ENCODE data around the gene JUP.

JUP gene

DNA sequence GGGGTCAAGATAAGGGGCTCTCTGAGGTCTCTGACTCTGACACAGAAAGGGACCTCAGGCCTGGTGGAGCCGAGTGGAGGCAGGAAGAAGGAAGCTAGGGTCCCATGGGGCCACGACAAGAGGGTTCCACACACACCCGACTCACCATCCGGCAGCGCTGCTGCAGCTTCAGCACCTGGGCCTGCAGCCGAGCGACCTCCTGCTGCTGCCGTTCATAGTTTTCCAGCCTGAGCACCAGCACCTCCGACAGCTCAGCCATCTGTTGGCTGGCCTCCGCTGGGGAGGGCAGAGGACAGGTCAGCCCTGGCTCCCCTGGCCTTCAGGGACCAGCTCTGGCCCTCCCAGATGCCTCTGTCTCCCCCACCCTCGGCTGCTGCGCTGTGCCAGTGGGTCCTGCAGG, 58.5 kb downstream of the JUP start:
- no peak for ATAC-seq
- TF ChIP-seq, protein P1, sequence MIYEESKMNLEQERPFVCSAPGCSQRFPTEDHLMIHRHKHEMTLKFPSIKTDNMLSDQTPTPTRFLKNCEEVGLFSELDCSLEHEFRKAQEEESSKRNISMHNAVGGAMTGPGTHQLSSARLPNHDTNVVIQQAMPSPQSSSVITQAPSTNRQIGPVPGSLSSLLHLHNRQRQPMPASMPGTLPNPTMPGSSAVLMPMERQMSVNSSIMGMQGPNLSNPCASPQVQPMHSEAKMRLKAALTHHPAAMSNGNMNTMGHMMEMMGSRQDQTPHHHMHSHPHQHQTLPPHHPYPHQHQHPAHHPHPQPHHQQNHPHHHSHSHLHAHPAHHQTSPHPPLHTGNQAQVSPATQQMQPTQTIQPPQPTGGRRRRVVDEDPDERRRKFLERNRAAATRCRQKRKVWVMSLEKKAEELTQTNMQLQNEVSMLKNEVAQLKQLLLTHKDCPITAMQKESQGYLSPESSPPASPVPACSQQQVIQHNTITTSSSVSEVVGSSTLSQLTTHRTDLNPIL (CRISPR knock-in tag; IDR thresholded peaks at IDR 0.05; ENCODE audit: low read depth), result no peak

DNA sequence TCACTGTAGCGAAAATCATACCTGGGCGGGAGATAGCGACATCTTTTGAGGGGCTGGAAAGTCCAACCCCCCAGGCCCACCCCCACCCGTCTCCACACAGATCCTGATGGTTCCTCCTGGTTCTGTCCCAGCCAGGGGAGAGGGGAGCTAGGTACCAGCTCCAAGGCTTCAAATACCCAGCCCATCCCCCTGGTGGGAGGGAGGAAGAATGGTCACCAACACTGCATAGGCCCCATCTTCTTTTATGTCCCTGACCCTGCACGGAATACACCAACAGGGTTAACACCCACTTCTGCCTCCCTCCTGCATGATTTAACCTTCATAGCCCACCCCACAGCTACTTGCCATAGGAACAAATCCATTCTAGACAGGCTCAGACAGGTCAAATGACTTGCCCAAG, 61.4 kb downstream of the JUP start:
- ATAC-seq, result no peak
- TF ChIP-seq ZFP3 (CRISPR knock-in tag; IDR thresholded peaks at IDR 0.05) (no peak), PPARA (CRISPR knock-in tag; IDR thresholded peaks at IDR 0.05; ENCODE audit: borderline replicate concordance) (no peak), ZFP30 (CRISPR knock-in tag; IDR thresholded peaks at IDR 0.05) (no peak), ARNTL (CRISPR knock-in tag; IDR thresholded peaks at IDR 0.05; ENCODE audit: borderline replicate concordance, low read depth) (no peak), ZC3H10 (CRISPR knock-in tag; IDR thresholded peaks at IDR 0.05) (no peak), GLIS3 (CRISPR knock-in tag; IDR thresholded peaks at IDR 0.05) (no peak), RARB (CRISPR knock-in tag; IDR thresholded peaks at IDR 0.05) (no peak), ZNF70 (CRISPR knock-in tag; IDR thresholded peaks at IDR 0.05) (no peak), ESRRG (CRISPR knock-in tag; IDR thresholded peaks at IDR 0.05) (no peak)
- TF ChIP-seq, protein P2, sequence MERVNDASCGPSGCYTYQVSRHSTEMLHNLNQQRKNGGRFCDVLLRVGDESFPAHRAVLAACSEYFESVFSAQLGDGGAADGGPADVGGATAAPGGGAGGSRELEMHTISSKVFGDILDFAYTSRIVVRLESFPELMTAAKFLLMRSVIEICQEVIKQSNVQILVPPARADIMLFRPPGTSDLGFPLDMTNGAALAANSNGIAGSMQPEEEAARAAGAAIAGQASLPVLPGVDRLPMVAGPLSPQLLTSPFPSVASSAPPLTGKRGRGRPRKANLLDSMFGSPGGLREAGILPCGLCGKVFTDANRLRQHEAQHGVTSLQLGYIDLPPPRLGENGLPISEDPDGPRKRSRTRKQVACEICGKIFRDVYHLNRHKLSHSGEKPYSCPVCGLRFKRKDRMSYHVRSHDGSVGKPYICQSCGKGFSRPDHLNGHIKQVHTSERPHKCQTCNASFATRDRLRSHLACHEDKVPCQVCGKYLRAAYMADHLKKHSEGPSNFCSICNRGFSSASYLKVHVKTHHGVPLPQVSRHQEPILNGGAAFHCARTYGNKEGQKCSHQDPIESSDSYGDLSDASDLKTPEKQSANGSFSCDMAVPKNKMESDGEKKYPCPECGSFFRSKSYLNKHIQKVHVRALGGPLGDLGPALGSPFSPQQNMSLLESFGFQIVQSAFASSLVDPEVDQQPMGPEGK (CRISPR knock-in tag; IDR thresholded peaks at IDR 0.05; ENCODE audit: borderline replicate concordance), result no peak
- TF ChIP-seq, protein P3, sequence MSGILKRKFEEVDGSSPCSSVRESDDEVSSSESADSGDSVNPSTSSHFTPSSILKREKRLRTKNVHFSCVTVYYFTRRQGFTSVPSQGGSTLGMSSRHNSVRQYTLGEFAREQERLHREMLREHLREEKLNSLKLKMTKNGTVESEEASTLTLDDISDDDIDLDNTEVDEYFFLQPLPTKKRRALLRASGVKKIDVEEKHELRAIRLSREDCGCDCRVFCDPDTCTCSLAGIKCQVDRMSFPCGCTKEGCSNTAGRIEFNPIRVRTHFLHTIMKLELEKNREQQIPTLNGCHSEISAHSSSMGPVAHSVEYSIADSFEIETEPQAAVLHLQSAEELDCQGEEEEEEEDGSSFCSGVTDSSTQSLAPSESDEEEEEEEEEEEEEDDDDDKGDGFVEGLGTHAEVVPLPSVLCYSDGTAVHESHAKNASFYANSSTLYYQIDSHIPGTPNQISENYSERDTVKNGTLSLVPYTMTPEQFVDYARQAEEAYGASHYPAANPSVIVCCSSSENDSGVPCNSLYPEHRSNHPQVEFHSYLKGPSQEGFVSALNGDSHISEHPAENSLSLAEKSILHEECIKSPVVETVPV (CRISPR knock-in tag; IDR thresholded peaks at IDR 0.05), result no peak

DNA sequence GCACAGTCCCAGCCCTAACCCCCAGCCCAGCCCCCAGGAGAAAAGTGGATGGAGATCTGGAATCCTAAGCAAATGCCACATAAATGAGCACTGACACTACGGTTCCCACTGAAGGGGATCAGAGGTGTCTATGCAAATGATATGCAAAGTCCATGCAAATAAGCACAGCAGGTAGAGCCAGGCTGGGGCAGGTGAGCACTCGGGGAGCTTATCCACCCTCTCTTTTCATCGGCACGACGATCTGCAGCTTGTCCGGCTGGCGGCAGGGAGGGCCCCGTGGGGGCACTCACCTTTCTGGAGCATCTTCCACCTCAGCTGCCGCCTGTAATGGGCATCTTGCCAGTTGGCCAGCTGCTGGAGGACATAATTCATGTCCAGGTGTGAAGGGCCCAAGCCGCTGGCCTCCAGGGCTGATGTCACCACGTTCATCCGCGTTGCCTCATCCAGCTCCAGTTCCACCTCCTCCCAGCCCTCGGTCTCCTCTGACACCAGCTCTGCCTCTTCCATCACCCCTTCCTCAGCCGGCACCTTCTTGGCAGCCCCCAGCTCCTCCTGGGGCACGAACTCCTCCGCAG, 61.9 kb downstream of the JUP start:
- ATAC-seq, result no peak
- no peak for TF ChIP-seq PPARA (CRISPR knock-in tag; IDR thresholded peaks at IDR 0.05; ENCODE audit: borderline replicate concordance)
- no peak for TF ChIP-seq CSDC2 (CRISPR knock-in tag; IDR thresholded peaks at IDR 0.05)
- TF ChIP-seq ZFP30 (CRISPR knock-in tag; IDR thresholded peaks at IDR 0.05), result no peak
- TF ChIP-seq, protein P4, sequence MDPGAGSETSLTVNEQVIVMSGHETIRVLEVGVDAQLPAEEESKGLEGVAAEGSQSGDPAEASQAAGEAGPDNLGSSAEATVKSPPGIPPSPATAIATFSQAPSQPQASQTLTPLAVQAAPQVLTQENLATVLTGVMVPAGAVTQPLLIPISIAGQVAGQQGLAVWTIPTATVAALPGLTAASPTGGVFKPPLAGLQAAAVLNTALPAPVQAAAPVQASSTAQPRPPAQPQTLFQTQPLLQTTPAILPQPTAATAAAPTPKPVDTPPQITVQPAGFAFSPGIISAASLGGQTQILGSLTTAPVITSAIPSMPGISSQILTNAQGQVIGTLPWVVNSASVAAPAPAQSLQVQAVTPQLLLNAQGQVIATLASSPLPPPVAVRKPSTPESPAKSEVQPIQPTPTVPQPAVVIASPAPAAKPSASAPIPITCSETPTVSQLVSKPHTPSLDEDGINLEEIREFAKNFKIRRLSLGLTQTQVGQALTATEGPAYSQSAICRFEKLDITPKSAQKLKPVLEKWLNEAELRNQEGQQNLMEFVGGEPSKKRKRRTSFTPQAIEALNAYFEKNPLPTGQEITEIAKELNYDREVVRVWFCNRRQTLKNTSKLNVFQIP (CRISPR knock-in tag; IDR thresholded peaks at IDR 0.05; ENCODE audit: borderline replicate concordance, low read depth), result no peak
- no peak for TF ChIP-seq SNAI2 (CRISPR knock-in tag; IDR thresholded peaks at IDR 0.05)
- TF ChIP-seq GLIS3 (CRISPR knock-in tag; IDR thresholded peaks at IDR 0.05), result no peak
- no peak for TF ChIP-seq BACH2 (CRISPR knock-in tag; IDR thresholded peaks at IDR 0.05; ENCODE audit: borderline replicate concordance)
- TF ChIP-seq ZC3H10 (CRISPR knock-in tag; IDR thresholded peaks at IDR 0.05), result no peak

DNA sequence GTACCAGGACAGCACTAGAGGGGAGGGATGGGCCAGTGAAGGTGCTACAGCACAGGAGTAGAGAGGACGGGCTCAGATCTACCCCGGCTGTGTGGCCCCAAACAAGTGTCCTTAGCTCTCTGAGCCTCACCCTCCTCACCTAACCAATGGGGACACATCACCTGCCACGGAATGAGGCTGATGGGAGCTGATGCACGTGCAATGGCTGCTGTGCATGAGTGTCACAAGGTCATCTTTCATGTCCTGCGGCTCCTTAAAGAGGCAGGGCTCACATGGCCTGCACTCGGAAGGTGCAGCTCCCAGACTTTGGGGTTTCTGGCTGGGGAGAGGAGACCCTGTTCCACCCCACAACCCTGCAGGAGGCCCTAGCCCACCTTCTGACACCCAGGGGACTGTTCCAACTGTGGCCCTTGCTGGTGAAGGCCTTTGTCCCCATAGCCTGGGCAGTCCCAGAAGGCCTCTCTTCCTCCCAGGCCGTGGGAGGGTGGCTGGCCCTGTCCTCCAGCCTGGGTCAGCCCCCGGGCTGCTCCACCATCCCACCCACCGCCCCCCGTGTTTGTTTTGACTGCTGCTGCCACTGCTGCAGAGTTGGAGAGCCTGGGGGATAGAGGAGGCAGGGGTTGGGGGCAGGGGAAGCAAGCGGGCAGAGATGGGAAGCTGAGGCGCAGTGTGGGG, 62.6 kb downstream of the JUP start:
- no peak for ATAC-seq

More for the DNA sequence above, 62.6 kb downstream of the JUP start:
- TF ChIP-seq ARNTL (CRISPR knock-in tag; IDR thresholded peaks at IDR 0.05; ENCODE audit: borderline replicate concordance, low read depth) (no peak), TOX (CRISPR knock-in tag; IDR thresholded peaks at IDR 0.05; ENCODE audit: borderline replicate concordance) (no peak), SNAI2 (CRISPR knock-in tag; IDR thresholded peaks at IDR 0.05) (no peak), ESRRG (CRISPR knock-in tag; IDR thresholded peaks at IDR 0.05) (no peak), ZNF8 (CRISPR knock-in tag; IDR thresholded peaks at IDR 0.05) (no peak), PPARA (CRISPR knock-in tag; IDR thresholded peaks at IDR 0.05; ENCODE audit: borderline replicate concordance) (no peak), TCF4 (CRISPR knock-in tag; IDR thresholded peaks at IDR 0.05; ENCODE audit: borderline replicate concordance) (no peak), GLIS3 (CRISPR knock-in tag; IDR thresholded peaks at IDR 0.05) (no peak), ZFP30 (CRISPR knock-in tag; IDR thresholded peaks at IDR 0.05) (no peak)
- TF ChIP-seq, protein P2 (CRISPR knock-in tag; IDR thresholded peaks at IDR 0.05; ENCODE audit: borderline replicate concordance), result no peak
- TF ChIP-seq, protein P3 (CRISPR knock-in tag; IDR thresholded peaks at IDR 0.05), result no peak
